ENCODE results near the gene NEK4. TPM values are rescaled to one million over a fixed set of nuclear protein-coding genes. Genes with fewer than 3 reads are reported as not detected.

Gene NEK4
- total RNA-seq, 1 donor from 2014 or later: 15.1 TPM

- H3K4me3 ChIP-seq (ENCODE audit: insufficient read depth, low read depth, low read length): no peak overlapping the region
- DNase-seq (ENCODE audit: low read depth) (no peak), FAIRE-seq (no peak)
- H3K27ac ChIP-seq (ENCODE audit: low read depth, low read length): no peak overlapping the region
- Mint-ChIP-seq H3K4me1 (ENCODE audit: low read depth, unreplicated experiment) (peaks cover 8% of the 10 kb centered on the region), H3K4me3 (ENCODE audit: unreplicated experiment) (no peak overlapping the region), H3K36me3 (ENCODE audit: low read depth, unreplicated experiment) (peaks cover 7% of the 10 kb centered on the region), H3K9me3 (ENCODE audit: unreplicated experiment) (no peaks in the 10 kb centered on the region), H3K27me3 (ENCODE audit: low read depth, unreplicated experiment) (no peaks in the 10 kb centered on the region), H3K27ac (ENCODE audit: unreplicated experiment) (no peak overlapping the region)
- H3K4me1 ChIP-seq (ENCODE audit: insufficient read depth, low read length): peaks cover 14% of the 10 kb centered on the region
- peaks cover 2% of the 10 kb centered on the region for H4K20me1 ChIP-seq (ENCODE audit: insufficient read depth, low read length)
- peaks cover 29% of the 10 kb centered on the region for H3K79me2 ChIP-seq (ENCODE audit: insufficient read depth, low read length)
- TF ChIP-seq, protein P1, sequence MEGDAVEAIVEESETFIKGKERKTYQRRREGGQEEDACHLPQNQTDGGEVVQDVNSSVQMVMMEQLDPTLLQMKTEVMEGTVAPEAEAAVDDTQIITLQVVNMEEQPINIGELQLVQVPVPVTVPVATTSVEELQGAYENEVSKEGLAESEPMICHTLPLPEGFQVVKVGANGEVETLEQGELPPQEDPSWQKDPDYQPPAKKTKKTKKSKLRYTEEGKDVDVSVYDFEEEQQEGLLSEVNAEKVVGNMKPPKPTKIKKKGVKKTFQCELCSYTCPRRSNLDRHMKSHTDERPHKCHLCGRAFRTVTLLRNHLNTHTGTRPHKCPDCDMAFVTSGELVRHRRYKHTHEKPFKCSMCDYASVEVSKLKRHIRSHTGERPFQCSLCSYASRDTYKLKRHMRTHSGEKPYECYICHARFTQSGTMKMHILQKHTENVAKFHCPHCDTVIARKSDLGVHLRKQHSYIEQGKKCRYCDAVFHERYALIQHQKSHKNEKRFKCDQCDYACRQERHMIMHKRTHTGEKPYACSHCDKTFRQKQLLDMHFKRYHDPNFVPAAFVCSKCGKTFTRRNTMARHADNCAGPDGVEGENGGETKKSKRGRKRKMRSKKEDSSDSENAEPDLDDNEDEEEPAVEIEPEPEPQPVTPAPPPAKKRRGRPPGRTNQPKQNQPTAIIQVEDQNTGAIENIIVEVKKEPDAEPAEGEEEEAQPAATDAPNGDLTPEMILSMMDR (IDR thresholded peaks at IDR 0.05; ENCODE audit: insufficient read depth, low read depth, low read length): no peak
- no peak for TF ChIP-seq EZH2 (IDR thresholded peaks at IDR 0.05; ENCODE audit: insufficient read depth, low read length)
- H3K4me2 ChIP-seq (ENCODE audit: low read length): no peak overlapping the region
- H3K27me3 ChIP-seq (ENCODE audit: insufficient read depth, low read length): no peaks in the 10 kb centered on the region
- H3K9ac ChIP-seq (ENCODE audit: low read length): no peak overlapping the region
- H2AFZ ChIP-seq (ENCODE audit: low read depth, low read length): no peak overlapping the region
- H3K36me3 ChIP-seq (ENCODE audit: insufficient read depth, low read length): peaks cover 20% of the 10 kb centered on the region
- no peaks in the 10 kb centered on the region for H3K9me3 ChIP-seq (ENCODE audit: insufficient read depth, low read depth, low read length)
Observed at GRCh38 chr3:52710512-52710911, 60.2 kb downstream of the NEK4 start.

- Mint-ChIP-seq H3K27ac (ENCODE audit: unreplicated experiment) (peak overlapping the region; percentile 53), H3K4me3 (ENCODE audit: unreplicated experiment) (peak overlapping the region; percentile 97), H3K4me1 (ENCODE audit: low read depth, unreplicated experiment) (peaks cover 20% of the 10 kb centered on the region), H3K36me3 (ENCODE audit: low read depth, unreplicated experiment) (peaks cover 6% of the 10 kb centered on the region), H3K27me3 (ENCODE audit: low read depth, unreplicated experiment) (no peaks in the 10 kb centered on the region), H3K9me3 (ENCODE audit: unreplicated experiment) (no peaks in the 10 kb centered on the region)
- Histone ChIP-seq H3K27ac (ENCODE audit: low read depth, low read length) (no peak overlapping the region), H4K20me1 (ENCODE audit: insufficient read depth, low read length) (peaks cover 4% of the 10 kb centered on the region), H2AFZ (ENCODE audit: low read depth, low read length) (no peak overlapping the region), H3K79me2 (ENCODE audit: insufficient read depth, low read length) (peaks cover 57% of the 10 kb centered on the region), H3K4me1 (ENCODE audit: insufficient read depth, low read length) (peaks cover 24% of the 10 kb centered on the region), H3K4me3 (ENCODE audit: insufficient read depth, low read depth, low read length) (peak overlapping the region; percentile 86), H3K9ac (ENCODE audit: low read length) (peak overlapping the region; percentile 34), H3K36me3 (ENCODE audit: insufficient read depth, low read length) (peaks cover 20% of the 10 kb centered on the region), H3K9me3 (ENCODE audit: insufficient read depth, low read depth, low read length) (no peaks in the 10 kb centered on the region), H3K27me3 (ENCODE audit: insufficient read depth, low read length) (no peaks in the 10 kb centered on the region), H3K4me2 (ENCODE audit: low read length) (peak overlapping the region; percentile 100)
- DNase-seq (ENCODE audit: low read depth) (no peak), FAIRE-seq (no peak)
- TF ChIP-seq, protein P1 (IDR thresholded peaks at IDR 0.05; ENCODE audit: insufficient read depth, low read depth, low read length): no peak
- TF ChIP-seq EZH2 (IDR thresholded peaks at IDR 0.05; ENCODE audit: insufficient read depth, low read length): no peak
Observed at GRCh38 chr3:52707585-52707984, 63.2 kb downstream of the NEK4 start.

All from astrocyte (in vitro differentiated cells and primary cell).